HepG2 (cell line): Measurements from ENCODE around the gene PROC. TPM values are rescaled to one million over a fixed set of nuclear protein-coding genes. Genes with fewer than 3 reads are reported as not detected.

Experiments used
- ATAC-seq: fragments of 200-7000 bp; cut with Tn5 transposase; 3 replicates; pipeline ENCODE4 v1.9.1; 2020; ENCODE audit warnings: mild to moderate bottlenecking, moderate library complexity
- BruUV-seq: library from RNA; stranded (reverse); fragments of 400-500 nt; replicated peaks from 2 replicates; lab custom pipeline; 2021; lab: Mats Ljungman, UMichigan
- CTCF ChIA-PET: fragments of 300-600 bp; formaldehyde crosslinking; extraction: SDS; loops from one replicate; lab custom pipeline; 2021; ENCODE audit warnings: low total read pairs, inconsistent platforms, low intra/inter-chr PET ratio; lab: Yijun Ruan, JAX
- POLR2A ChIA-PET: fragments of 350-600 bp; sonication (Branson Sonifier 250); formaldehyde crosslinking; loops from one replicate; lab custom pipeline; 2020; ENCODE audit warnings: antibody characterized with exemption, inconsistent platforms; lab: Yijun Ruan, JAX
- DNase-seq: peaks from one replicate; pipeline ENCODE4 v3.0.0-alpha.2; 2015; ENCODE audit warnings: low spot score
- FAIRE-seq: peaks from 3 replicates; lab custom pipeline; 2011; peaks lifted over from hg19 to GRCh38; lab: Jason Lieb, UNC
- H2AFZ ChIP-seq: one replicate; pipeline ENCODE4 v1.6.1; 2011; ENCODE audit warnings: low read length, inconsistent platforms
- H3K27ac ChIP-seq: fragments of 300-600 bp; 3 replicates; pipeline ENCODE4 v1.8.0; 2011; ENCODE audit warnings: mixed run types, mild to moderate bottlenecking, mixed read lengths, low read length, inconsistent platforms; ENCODE audit not compliant: insufficient read depth; ENCODE audit errors: extremely low read length
- H3K27me3 ChIP-seq, 2 experiments: fragments of 200-600 bp in 1 of 2; 2 replicates in 1 of 2; 3 replicates in 1 of 2; pipeline versions ENCODE4 v1.6.0 to v1.8.0; 2011; ENCODE audit warnings: low read length in 2 of 2, mild to moderate bottlenecking in 2 of 2, moderate library complexity in 2 of 2, inconsistent platforms in 1 of 2; ENCODE audit not compliant: insufficient read depth in 2 of 2, control insufficient read depth in 1 of 2
- H3K36me3 ChIP-seq, 2 experiments: fragments of 200-600 bp in 1 of 2; replicated peaks in 1 of 2; 2 replicates in 1 of 2; 3 replicates in 1 of 2; pipeline versions ENCODE4 v1.5.1 to v1.8.0; 2011; ENCODE audit warnings: low read length in 2 of 2, inconsistent platforms in 1 of 2; ENCODE audit not compliant: insufficient read depth in 2 of 2, control insufficient read depth in 1 of 2
- H3K4me1 ChIP-seq: 2 replicates; pipeline ENCODE4 v1.5.1; 2012; ENCODE audit warnings: low read length, inconsistent platforms; ENCODE audit not compliant: insufficient read depth
- H3K4me2 ChIP-seq: 2 replicates; pipeline ENCODE4 v1.6.0; 2011; ENCODE audit warnings: low read depth, low read length, inconsistent platforms
- H3K4me3 ChIP-seq, 3 experiments: fragments of 200-600 bp in 1 of 3; sonication (generic), shearing (Covaris generic) in 1 of 3; replicated peaks in 1 of 3; 2 replicates each; pipeline ENCODE4 v1.5.1; 2011 to 2016; ENCODE audit warnings: low read length in 3 of 3, inconsistent platforms in 2 of 3, low read depth in 2 of 3, mild to moderate bottlenecking in 2 of 3, control low read depth in 1 of 3, mixed read lengths in 1 of 3; ENCODE audit not compliant: insufficient read depth in 1 of 3
- H3K79me2 ChIP-seq: one replicate; pipeline ENCODE4 v1.6.1; 2011; ENCODE audit warnings: low read length, inconsistent platforms; ENCODE audit not compliant: insufficient read depth
- H3K9ac ChIP-seq: 2 replicates; pipeline ENCODE4 v1.6.0; 2011; ENCODE audit warnings: mild to moderate bottlenecking, low read depth, low read length, inconsistent platforms; ENCODE audit not compliant: insufficient read depth
- H3K9me3 ChIP-seq: 2 replicates; pipeline ENCODE4 v1.5.1; 2012; ENCODE audit warnings: mild to moderate bottlenecking, low read length
- H4K20me1 ChIP-seq: 2 replicates; pipeline ENCODE4 v1.6.0; 2011; ENCODE audit warnings: inconsistent platforms, mild to moderate bottlenecking, low read length, moderate library complexity; ENCODE audit not compliant: insufficient read depth
- AGO2 ChIP-seq: fragments of 200-400 bp; formaldehyde crosslinking; optimal IDR thresholded peaks from 2 replicates; pipeline ENCODE3; 2017; ENCODE audit warnings: mild to moderate bottlenecking, low read depth, low read length, moderate library complexity
- ERF ChIP-seq: IDR thresholded peaks from 2 replicates; pipeline ENCODE4 v1.6.1; 2018; ENCODE audit warnings: missing biosample characterization, missing genetic modification reagents
- KDM4B ChIP-seq: sonication (generic); formaldehyde crosslinking; IDR thresholded peaks from 2 replicates; pipeline ENCODE4 v1.4.0; 2020; ENCODE audit warnings: missing genetic modification reagents
- KMT2B ChIP-seq: IDR thresholded peaks from 2 replicates; pipeline ENCODE4 v1.6.1; 2016; ENCODE audit warnings: missing genetic modification reagents, missing compliant biosample characterization
- POLR2A ChIP-seq, 2 experiments: IDR thresholded peaks; 2 replicates each; pipeline ENCODE4 v1.6.1; 2011; ENCODE audit warnings: low read depth in 2 of 2, low read length in 2 of 2, mild to moderate bottlenecking in 1 of 2, moderate library complexity in 1 of 2; ENCODE audit not compliant: insufficient read depth in 1 of 2
- RBFOX2 ChIP-seq: fragments of 200-400 bp; formaldehyde crosslinking; IDR thresholded peaks from 2 replicates; pipeline ENCODE4 v1.6.1; 2017; ENCODE audit warnings: low read depth, mild to moderate bottlenecking, low read length
- TBX2 ChIP-seq: sonication (generic); formaldehyde crosslinking; IDR thresholded peaks from 2 replicates; pipeline ENCODE4 v1.5.0; 2020; ENCODE audit warnings: missing genetic modification reagents, mild to moderate bottlenecking, borderline replicate concordance
- YEATS2 ChIP-seq: sonication (generic); formaldehyde crosslinking; IDR thresholded peaks from 2 replicates; pipeline ENCODE4 v1.4.0; 2020; ENCODE audit warnings: missing genetic modification reagents, borderline replicate concordance
- ZBED4 ChIP-seq: sonication (generic); formaldehyde crosslinking; IDR thresholded peaks from 2 replicates; pipeline ENCODE4 v1.4.0; 2020; ENCODE audit warnings: missing genetic modification reagents, borderline replicate concordance
- ZBTB38 ChIP-seq: sonication (generic); formaldehyde crosslinking; IDR thresholded peaks from 2 replicates; pipeline ENCODE4 v1.5.1; 2020; ENCODE audit warnings: mild to moderate bottlenecking, missing genetic modification reagents
- ZFP91 ChIP-seq: sonication (generic); formaldehyde crosslinking; IDR thresholded peaks from 2 replicates; pipeline ENCODE4 v1.9.0; 2022; ENCODE audit warnings: missing genetic modification reagents, mild to moderate bottlenecking, borderline replicate concordance
- ZNF260 ChIP-seq: sonication (generic); formaldehyde crosslinking; IDR thresholded peaks from 2 replicates; pipeline ENCODE4 v1.4.0; 2020; ENCODE audit warnings: missing genetic modification reagents, low read depth, mild to moderate bottlenecking, borderline replicate concordance
- ZNF510 ChIP-seq: sonication (generic); formaldehyde crosslinking; IDR thresholded peaks from 2 replicates; pipeline ENCODE4 v1.4.0; 2020; ENCODE audit warnings: low read depth, mild to moderate bottlenecking, missing genetic modification reagents
- ZNF775 ChIP-seq: sonication (generic); formaldehyde crosslinking; IDR thresholded peaks from 2 replicates; pipeline ENCODE4 v1.4.0; 2020; ENCODE audit warnings: missing genetic modification reagents, mild to moderate bottlenecking, moderate library complexity, borderline replicate concordance
- ZSCAN31 ChIP-seq: sonication (generic); formaldehyde crosslinking; IDR thresholded peaks from 2 replicates; pipeline ENCODE4 v1.5.0; 2020; ENCODE audit warnings: low read depth, mild to moderate bottlenecking, missing genetic modification reagents
- WGBS: methylation state at CpG from one replicate; pipeline ENCODE4 v1.1.6; 2017; ENCODE audit warnings: low lambda C conversion rate; 5-methylcytosine and 5-hydroxymethylcytosine counted together
- in situ Hi-C: cut with HindIII; loops from 2 replicates; pipeline ENCODE4 v1.10.0; 2017; ENCODE audit warnings: low pct_unique_long_range_greater_than_20kb; ENCODE audit not compliant: extremely low pct_ligation_motif_present
- intact Hi-C: fragments of 100-400 bp; cut with micrococcal nuclease; formaldehyde crosslinking; loops from one replicate; pipeline ENCODE4 v1.10.0; 2022; ENCODE audit not compliant: unreplicated experiment
- polyA plus RNA-seq, 8 experiments: library from polyadenylated mRNA; depleted of rRNA in 3 of 8; stranded (reverse) in 7 of 8; unstranded in 1 of 8; fragments of >200 nt; fragmentation: Illumina TruSeq in 4 of 8; extraction: Trizol in 4 of 8; gene quantifications; 2 replicates each; pipeline versions ENCODE4 v1.2.1 to v1.2.3, GENCODE V29; 2011 to 2016; ENCODE audit warnings: low read depth in 4 of 8, missing spikeins in 1 of 8, mixed read lengths in 1 of 8; ENCODE audit not compliant: insufficient read depth in 1 of 8
- total RNA-seq, 5 experiments: library from RNA; depleted of rRNA; stranded (reverse); fragments of >200 nt; fragmentation: Illumina TruSeq; extraction: Trizol; gene quantifications; 2 replicates each; pipeline ENCODE4 v1.2.3, GENCODE V29; 2016; ENCODE audit warnings: low read depth in 1 of 5

PROC gene
- total and polyA plus RNA-seq, 2 of the 13 experiments (the other 11 are each of a cell fraction or from before 2014, with no cell fraction given), result 134 to 185 TPM

- intact Hi-C loops, result no loop called here
- Histone ChIP-seq H3K27ac (peak overlapping the region; percentile 5), H3K4me3 (no peak overlapping the region; a peak in 1 of 6 replicates)
- TF ChIP-seq ZNF510 (no peak), AGO2 (peak; percentile 66), YEATS2 (no peak), ZNF260 (CRISPR knock-in tag) (no peak), ZBTB38 (peak; percentile 50), ERF (CRISPR knock-in tag) (no peak), RBFOX2 (peak; percentile 59; the same call in 1 of the 2 replicates), ZNF775 (CRISPR knock-in tag) (no peak), TBX2 (CRISPR knock-in tag) (0 out of 2 replicates have a peak, but pooled peaks have one; percentile 41), POLR2A (IDR thresholded peaks at IDR 0.05; ENCODE audit: insufficient read depth in 1 of 2, low read depth in 2 of 2, low read length in 2 of 2) (peak in 1 of 2 experiments; percentile 41; a peak in 1 of 4 replicates), KDM4B (CRISPR knock-in tag) (no peak), ZSCAN31 (CRISPR knock-in tag) (peak; percentile 41; the same call in 1 of the 2 replicates), KMT2B (CRISPR knock-in tag) (no peak), ZBED4 (CRISPR knock-in tag) (no peak), ZFP91 (CRISPR knock-in tag) (0 out of 2 replicates have a peak, but pooled peaks have one; percentile 26)
Observed at GRCh38 chr2:127421116-127421800, 3.0 kb downstream of the PROC start.

More at GRCh38 chr2:127421116-127421800, 3.0 kb downstream of the PROC start:
- in situ Hi-C loops, result no loop called here
- ChIA-PET POLR2A (interaction anchor here (1.3 to 8.1 kb wide), 5 partner anchors 10 to 57 kb away, joined by 3 to 229 read pairs (median 48); no protein-coding TSS in a partner anchor), CTCF (interaction anchor here (1.2 kb wide), 1 partner anchor 58 kb away, joined by 3 read pairs; no protein-coding TSS in a partner anchor)
- DNase-seq (no peak), FAIRE-seq (no peak), ATAC-seq (no peak)
- no peaks in the 10 kb centered on the region for H4K20me1 ChIP-seq
- H3K4me2 ChIP-seq, result peak overlapping the region; percentile 94; the same call in 1 of the 2 replicates
- H3K27me3 ChIP-seq, result no peaks in the 10 kb centered on the region
- H2AFZ ChIP-seq, result no peak overlapping the region
- H3K4me1 ChIP-seq, result peaks cover 58% of the 10 kb centered on the region
- H3K79me2 ChIP-seq, result peaks cover 47% of the 10 kb centered on the region
- H3K9me3 ChIP-seq, result no peaks in the 10 kb centered on the region
- 97% methylated on average over 14 of the region's 15 CpGs for WGBS
- peaks cover 22 to 41% of the 10 kb centered on the region in 2 experiments for H3K36me3 ChIP-seq
- BruUV-seq, result no TSS peak
- 0 out of 2 replicates have a peak overlapping the region, but pooled peaks have one; percentile 97 for H3K9ac ChIP-seq
